ENCODE data around the gene KAZALD1. TPM values are rescaled to one million over a fixed set of nuclear protein-coding genes. Genes with fewer than 3 reads are reported as not detected.
A peak's percentile ranks its signal among the peaks of the same experiment; 100 is the strongest.

The KAZALD1 gene
- total and polyA plus RNA-seq, 7 donors: 0.49 to 40.2 (median 3.9) TPM

GRCh38 chr10:101060951-101061623, 702 bp upstream of the KAZALD1 start:
- DNase-seq: peak; percentile 96
- H3K27me3 ChIP-seq: peaks cover 10 to 39% (median 37%) of the 10 kb centered on the region in 3 donors
- H3K9me3 ChIP-seq: no peaks in the 10 kb centered on the region
- peak overlapping the region; percentile 77 to 83 (median 79) for H3K4me3 ChIP-seq
- peak overlapping the region; percentile 93 to 98 (median 94) for H3K27ac ChIP-seq
- TF ChIP-seq POLR2AphosphoS5 (IDR thresholded peaks at IDR 0.05) (peak in 3 of 4 donors; percentile 41 to 60 (median 50)), CTCF (IDR thresholded peaks at IDR 0.05) (no peak), POLR2A (IDR thresholded peaks at IDR 0.05) (peak in 1 of 2 donors; percentile 36), EP300 (IDR thresholded peaks at IDR 0.05) (peak in 1 of 4 donors; percentile 34)
- 1% methylated on average over 67 of the region's 67 CpGs for WGBS, 2 donors
- H3K4me1 ChIP-seq: peaks cover 0 to 43% (median 36%) of the 10 kb centered on the region in 4 donors
- intact Hi-C loops (cut with DNase I): loop anchor here (2.0 kb wide), 1 partner anchor 18 kb away; no protein-coding TSS in a partner anchor
- H3K36me3 ChIP-seq: no peaks in the 10 kb centered on the region

- Histone ChIP-seq H3K36me3 (no peaks in the 10 kb centered on the region), H3K27ac (peak overlapping the region; percentile 93 to 98 (median 94)), H3K27me3 (peaks cover 17 to 53% (median 47%) of the 10 kb centered on the region in 3 donors), H3K4me3 (peak overlapping the region in 3 of 4 donors; percentile 77 to 83 (median 80)), H3K4me1 (peaks cover 0 to 57% (median 49%) of the 10 kb centered on the region in 4 donors), H3K9me3 (no peaks in the 10 kb centered on the region)
- TF ChIP-seq CTCF (IDR thresholded peaks at IDR 0.05) (peak in 2 of 4 experiments; percentile 23 to 48), POLR2AphosphoS5 (IDR thresholded peaks at IDR 0.05) (no peak)
- intact Hi-C loops (cut with DNase I): no loop called here
- peak; percentile 71 for DNase-seq
- WGBS, 2 donors: 8 to 9% methylated on average over 63 of the region's 63 CpGs
Measured at GRCh38 chr10:101062232-101063049, 652 bp downstream of the KAZALD1 start.

GRCh38 chr10:101063050-101063525, 1.3 kb downstream of the KAZALD1 start:
- H3K4me3 ChIP-seq: peak overlapping the region in 3 of 4 donors; percentile 77 to 83 (median 80)
- TF ChIP-seq POLR2AphosphoS5 (IDR thresholded peaks at IDR 0.05) (no peak), POLR2A (IDR thresholded peaks at IDR 0.05) (no peak)
- H3K9me3 ChIP-seq: no peaks in the 10 kb centered on the region
- peak overlapping the region in 2 of 4 donors; percentile 2 to 93 for H3K27ac ChIP-seq
- no peaks in the 10 kb centered on the region for H3K36me3 ChIP-seq
- H3K27me3 ChIP-seq: peaks cover 17 to 57% (median 50%) of the 10 kb centered on the region in 3 donors
- no peak for DNase-seq
- WGBS, 2 donors: 13 to 14% methylated on average over 19 of the region's 19 CpGs
- H3K4me1 ChIP-seq: peaks cover 0 to 61% (median 53%) of the 10 kb centered on the region in 4 donors
- intact Hi-C loops (cut with DNase I): no loop called here

GRCh38 chr10:101063548-101064414, 2.0 kb downstream of the KAZALD1 start:
- peaks cover 0 to 61% (median 53%) of the 10 kb centered on the region in 4 donors for H3K4me1 ChIP-seq

More at GRCh38 chr10:101063548-101064414, 2.0 kb downstream of the KAZALD1 start:
- TF ChIP-seq EP300 (IDR thresholded peaks at IDR 0.05): no peak
- TF ChIP-seq POLR2AphosphoS5 (IDR thresholded peaks at IDR 0.05): no peak
- no peak for TF ChIP-seq POLR2A (IDR thresholded peaks at IDR 0.05)
- TF ChIP-seq CTCF (IDR thresholded peaks at IDR 0.05): no peak
- no peaks in the 10 kb centered on the region for H3K36me3 ChIP-seq
- H3K27ac ChIP-seq: no peak overlapping the region
- intact Hi-C loops (cut with DNase I): no loop called here
- H3K4me3 ChIP-seq: no peak overlapping the region
- H3K9me3 ChIP-seq: no peaks in the 10 kb centered on the region
- H3K27me3 ChIP-seq: peaks cover 17 to 57% (median 50%) of the 10 kb centered on the region in 3 donors
- no peak for DNase-seq
- 55 to 72% methylated on average over 15 of the region's 15 CpGs for WGBS, 2 donors

All from sigmoid colon (tissue), 7 donors.